HG02798 (cell line): ENCODE data around the gene C1orf159.
A peak's percentile ranks its signal among the peaks of the same experiment; 100 is the strongest.
"Not testable (repeated sequence)": the region's sequence is repeated elsewhere in the genome, so short reads cannot be mapped to it uniquely, and the experiment has no call there.

Source experiments
- ATAC-seq: cut with Tn5 transposase; IDR thresholded peaks from one replicate; pipeline ENCODE4 v1.9.1; 2021; ENCODE audit warnings: mild to moderate bottlenecking; ENCODE audit not compliant: unreplicated experiment, poor library complexity

Gene C1orf159

GRCh38 chr1:1083416-1084371, 32.2 kb downstream of the C1orf159 start:
- no peak for ATAC-seq

DNA sequence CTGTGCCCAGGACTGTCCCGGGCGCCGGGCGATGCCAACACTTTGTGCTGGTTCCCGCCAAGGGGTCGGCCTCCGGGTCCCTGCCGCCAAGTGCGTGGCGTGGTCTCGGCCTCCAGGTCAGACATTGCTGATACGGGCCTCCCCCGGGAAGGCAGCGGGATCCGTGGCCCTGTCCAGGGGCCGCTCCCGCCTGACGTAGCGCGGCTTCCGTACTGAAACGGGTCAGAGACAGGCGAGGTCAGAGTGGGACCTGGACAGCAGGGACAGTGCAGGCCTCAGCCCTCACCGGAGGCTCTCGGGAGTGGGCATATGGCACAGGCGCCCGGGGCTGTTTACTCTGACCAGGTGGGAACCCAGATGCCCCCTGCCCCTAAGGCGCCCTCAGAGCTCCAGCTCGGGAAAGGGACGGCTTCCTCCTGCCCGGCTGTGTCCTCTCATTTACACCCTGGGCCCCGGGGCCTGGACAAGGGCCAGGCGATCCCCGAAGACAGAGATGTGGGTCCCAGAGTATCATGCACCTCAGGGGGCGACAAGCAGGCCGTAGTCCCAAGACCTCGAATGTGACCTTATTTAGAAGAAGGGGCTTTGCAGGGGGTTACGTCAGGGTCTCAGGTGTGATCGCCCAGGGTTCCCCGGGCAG, 33.0 kb downstream of the C1orf159 start:
- ATAC-seq, result no peak

- no peak for ATAC-seq
Observed at GRCh38 chr1:1082239-1082775, 33.6 kb downstream of the C1orf159 start.

DNA sequence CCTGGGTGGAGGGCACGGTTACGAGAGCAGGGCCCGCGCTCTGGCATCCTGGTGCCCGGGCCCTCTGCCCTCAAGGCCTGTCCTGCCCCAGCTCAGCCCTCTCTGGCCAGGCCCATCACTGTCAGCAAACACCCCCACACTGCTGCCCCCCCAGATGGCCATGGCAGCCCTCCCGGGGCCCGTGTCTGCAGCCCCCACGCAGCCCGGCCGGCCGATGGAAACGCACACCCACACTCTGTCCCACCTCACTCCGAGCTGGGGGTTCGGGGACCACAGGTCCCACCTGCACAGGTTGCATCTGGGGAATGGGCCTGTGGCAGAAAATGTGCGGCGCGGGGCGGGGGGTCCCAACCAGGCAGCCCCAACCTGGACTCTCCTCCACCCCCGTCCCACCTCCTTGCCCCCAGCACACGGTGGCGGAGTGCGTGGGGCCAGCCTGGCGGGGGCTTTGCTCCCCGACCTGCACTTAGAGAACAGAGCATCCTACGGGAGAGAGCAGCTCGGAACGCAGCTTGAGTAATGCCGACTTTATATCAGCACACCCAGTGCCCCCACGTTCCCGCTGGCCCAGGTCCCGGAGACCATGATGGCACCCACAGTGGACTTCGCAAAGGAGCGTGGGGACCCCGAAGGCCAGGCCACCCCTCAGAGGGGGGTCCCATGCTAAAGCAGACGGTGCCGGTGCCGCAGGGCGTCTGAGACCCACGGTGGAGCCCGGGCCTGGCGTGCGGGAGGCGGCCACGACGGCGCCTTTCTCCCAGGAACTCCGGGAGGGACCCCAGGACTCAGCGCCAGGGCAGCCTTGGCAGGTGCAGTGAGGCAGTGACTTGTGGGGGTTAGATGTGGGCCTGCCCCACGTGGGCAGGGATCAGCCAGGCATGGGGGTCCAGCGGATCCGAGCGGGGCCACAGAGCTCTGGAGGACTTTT, 34.3 kb downstream of the C1orf159 start:
- no peak for ATAC-seq

DNA sequence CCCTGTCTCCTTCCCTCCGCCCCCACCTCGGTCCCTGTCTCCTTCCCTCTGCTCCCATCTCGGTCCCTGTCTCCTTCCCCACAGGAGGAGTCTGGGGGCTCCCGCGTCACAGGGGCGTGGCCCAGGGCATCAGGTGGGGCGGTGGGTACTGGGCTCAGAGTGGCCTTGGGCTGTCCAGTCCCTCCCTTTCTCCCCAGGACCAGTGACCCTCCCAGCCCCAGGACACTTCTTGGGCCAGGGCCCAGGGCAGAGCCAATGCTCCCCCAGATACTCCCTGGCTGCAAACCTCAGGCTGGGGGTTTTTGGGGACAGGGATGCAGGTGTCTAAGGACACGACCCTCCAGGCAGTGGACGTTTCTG, 35.0 kb downstream of the C1orf159 start:
- no peak for ATAC-seq

DNA sequence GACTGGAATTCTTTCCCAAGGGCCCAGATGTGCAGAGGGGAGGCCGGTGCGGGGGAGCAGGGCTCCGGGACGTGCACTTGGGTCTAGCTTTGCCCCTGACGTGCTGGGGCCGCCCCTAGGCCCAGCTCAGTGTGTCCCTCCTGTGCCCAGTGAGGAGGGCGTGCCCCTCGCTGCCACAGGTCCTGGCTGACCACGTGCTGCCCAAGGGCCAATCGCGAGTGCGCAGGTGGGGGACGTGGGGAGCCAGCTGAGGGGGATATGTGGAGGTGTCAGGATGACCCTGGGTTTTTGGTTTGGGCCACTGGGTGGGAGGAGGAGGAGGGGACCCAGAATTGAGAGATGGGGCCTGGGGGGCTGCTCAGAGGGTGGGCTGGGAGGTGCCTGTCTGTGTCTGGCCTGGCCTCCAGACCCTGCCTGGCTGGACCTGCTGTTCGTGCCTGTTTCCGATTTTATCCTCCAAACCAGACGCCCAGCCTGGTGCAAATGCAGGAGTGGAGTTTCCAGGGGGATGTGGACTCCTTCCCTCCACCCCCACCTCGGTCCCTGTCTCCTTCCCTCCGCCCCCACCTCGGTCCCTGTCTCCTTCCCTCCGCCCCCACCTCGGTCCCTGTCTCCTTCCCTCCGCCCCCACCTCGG, 35.6 kb downstream of the C1orf159 start:
- peak; percentile 20 for ATAC-seq

DNA sequence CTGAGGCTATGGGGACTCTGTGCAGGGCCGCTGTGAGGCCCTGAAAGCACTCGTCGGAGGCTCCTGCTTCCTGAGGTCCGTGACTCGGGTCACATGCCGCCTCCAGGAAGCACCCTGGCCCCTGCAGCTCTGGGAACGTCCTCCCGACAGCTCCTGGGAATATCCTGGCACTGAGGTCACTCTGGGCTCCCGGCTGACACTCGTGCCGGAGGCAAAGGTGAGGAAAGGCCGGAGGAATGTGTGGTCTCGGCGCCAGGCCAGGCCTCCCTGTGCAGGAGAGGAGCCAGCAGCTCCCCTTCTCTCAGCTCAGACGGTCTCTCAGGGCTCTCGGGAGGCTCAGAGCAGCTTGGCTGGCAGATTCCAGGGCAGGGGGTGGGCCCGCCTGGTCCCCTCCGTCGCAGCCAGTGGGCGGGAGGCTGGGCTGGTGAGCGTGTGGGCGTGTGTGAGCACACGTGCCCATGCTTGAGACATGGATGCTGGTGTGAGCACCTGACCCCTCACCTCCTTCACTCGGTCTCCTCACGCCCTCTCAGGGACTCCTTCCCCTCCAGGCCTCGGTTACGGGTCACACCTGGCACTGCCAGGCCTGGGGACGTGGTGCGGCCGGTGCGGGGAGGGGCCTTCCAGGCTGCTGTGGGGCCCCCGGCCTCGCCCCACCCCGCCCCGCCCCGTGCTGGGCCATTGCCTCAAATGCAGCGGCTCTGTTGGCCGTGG, 36.3 kb downstream of the C1orf159 start:
- ATAC-seq, result peak; percentile 45

DNA sequence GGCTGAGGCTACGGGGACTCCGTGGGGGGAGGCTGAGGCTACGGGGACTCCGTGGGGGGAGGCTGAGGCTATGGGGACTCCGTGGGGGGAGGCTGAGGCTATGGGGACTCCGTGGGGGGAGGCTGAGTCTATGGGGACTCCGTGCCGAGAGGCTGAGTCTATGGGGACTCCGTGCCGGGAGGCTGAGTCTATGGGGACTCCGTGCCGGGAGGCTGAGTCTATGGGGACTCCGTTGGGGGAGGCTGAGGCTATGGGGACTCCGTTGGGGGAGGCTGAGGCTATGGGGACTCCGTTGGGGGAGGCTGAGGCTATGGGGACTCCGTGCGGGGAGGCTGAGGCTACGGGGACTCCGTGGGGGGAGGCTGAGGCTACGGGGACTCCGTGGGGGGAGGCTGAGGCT, 38.5 kb downstream of the C1orf159 start:
- ATAC-seq, result not testable (repeated sequence)

- ATAC-seq, result no peak
Observed at GRCh38 chr1:1075148-1075935, 40.5 kb downstream of the C1orf159 start.

GRCh38 chr1:1074631-1075147, 41.2 kb downstream of the C1orf159 start:
- no peak for ATAC-seq

- ATAC-seq, result no peak
Observed at GRCh38 chr1:1073743-1074587, 41.9 kb downstream of the C1orf159 start, which contains the start of gene RNF223. Gene RNF223, minus strand, starts transcription at chr1:1074306. Its CDS starts 1,740 bp downstream, at chr1:1072566.

GRCh38 chr1:1072849-1073742, 42.8 kb downstream of the C1orf159 start:
- no peak for ATAC-seq

DNA sequence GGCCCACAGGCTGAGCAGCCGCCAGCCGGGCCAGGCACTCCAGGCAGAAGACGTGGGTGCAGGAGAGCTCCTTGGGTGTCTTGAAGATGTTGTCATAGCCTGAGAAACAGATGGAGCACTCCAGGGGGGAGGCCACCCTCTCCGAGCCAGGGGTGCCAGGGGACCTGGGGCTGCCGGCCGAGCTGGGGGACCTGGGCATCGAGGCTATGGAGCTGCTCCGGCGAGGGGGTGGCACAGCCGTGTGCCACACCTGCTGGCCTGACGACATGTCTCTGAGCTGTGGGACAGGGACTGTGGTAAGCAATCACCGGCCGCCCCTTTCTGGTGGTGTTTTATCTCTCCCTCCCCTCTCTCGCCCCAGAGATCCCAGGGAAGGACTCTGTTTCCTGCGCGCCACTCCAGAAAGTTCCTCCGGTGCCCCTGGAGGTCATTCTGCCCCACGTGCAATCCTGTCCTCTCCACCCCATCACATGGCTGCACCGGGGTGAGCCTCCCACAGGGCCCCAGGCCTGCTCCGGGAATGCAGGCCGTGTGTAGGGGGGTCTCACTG, 43.5 kb downstream of the C1orf159 start:
- no peak for ATAC-seq

DNA sequence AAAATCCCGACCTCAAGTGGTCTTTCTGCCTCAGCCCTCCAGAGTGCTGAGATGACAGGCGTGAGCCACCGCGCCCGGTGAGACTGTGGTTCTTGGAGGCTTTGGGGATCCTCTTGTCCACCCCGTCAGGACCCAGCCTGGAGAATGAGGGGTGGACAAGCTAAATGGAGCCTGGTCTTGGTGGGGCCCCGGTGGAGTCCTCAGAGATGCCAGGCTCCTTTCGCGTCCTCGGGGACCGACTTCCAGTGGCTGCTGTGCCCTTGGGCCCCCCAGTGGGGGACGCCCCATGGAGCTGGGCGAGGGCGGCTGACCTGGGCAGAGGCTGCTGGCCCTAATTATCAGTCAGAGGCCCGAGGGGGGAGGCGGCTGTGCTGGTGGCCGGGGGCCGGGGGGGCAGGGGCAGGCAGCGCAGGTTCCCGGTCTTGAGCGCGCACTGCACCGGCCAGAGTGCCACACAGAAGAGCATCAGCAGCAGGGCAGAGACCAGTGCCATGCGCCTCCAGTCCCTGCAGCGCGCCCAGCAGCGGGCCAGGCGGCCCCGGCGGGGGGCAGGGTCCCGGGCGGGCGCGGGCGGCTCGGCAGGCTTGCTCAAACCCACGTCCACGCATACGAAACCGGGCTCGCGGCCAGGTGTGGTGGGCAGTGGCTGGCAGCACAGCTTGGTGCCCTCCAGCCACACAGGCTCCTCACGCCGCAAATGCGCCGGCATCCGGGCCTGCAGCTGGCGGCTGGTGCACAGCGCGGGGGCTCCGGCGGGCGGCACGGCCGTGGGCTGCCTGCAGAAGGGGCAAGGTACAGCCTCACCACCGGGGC, 44.2 kb downstream of the C1orf159 start:
- ATAC-seq, result no peak
